Pulmonary artery endothelial cell (primary cell): ENCODE measurements around the gene ST6GALNAC6. TPM values are rescaled to one million over a fixed set of nuclear protein-coding genes. Genes with fewer than 3 reads are reported as not detected.
"Not testable (repeated sequence)": the region's sequence is repeated elsewhere in the genome, so short reads cannot be mapped to it uniquely, and the experiment has no call there.

Experiments
- DNase-seq: peaks from one replicate; pipeline ENCODE4 v3.0.0-alpha.2; 2011; ENCODE audit warnings: low read depth, low spot score
- total RNA-seq: library from RNA; depleted of rRNA; stranded (reverse); fragments of >200 nt; gene quantifications from 2 replicates; pipeline ENCODE4 v1.2.3, GENCODE V29; 2014

Gene ST6GALNAC6
- total RNA-seq, 1 donor from 2014 or later = 48.1 TPM

DNA sequence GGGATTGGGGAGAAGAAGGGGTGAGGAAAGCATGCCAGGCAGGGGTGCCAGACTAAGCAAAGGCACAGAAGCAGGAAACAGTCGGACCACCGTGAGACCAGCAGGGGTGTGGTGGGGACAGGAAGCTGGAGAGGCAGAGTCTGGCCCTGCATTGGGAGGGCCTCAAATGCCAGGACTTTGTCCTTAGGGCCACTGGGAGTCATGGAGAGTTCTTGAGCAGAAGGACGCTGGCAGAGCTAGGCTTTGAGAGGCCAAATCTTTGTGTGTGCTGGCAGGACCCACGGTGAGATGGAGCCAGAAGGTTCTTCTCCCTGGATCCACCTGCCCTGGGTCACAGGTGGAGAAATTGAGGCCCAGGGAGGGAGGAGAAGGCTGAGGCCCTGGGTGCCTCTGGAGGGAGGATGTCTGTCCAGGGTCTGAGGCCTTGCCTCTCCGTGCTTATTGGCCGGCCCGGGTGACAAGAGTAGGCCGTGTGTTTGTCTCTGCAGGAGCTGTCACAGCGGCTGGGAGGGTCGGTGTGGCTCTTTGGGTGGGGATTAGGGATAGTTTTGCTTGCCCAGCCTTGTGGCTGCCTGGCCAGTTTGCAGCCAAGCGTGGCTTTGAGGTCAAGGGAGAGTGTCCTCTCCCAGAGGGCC lies 43.2 kb downstream of the ST6GALNAC6 start:
- no peak for DNase-seq

- no peak for DNase-seq
Observed at GRCh38 chr9:127855522-127855921, 43.9 kb downstream of the ST6GALNAC6 start.

- DNase-seq = no peak
Observed at GRCh38 chr9:127854960-127855359, 44.4 kb downstream of the ST6GALNAC6 start.

DNA sequence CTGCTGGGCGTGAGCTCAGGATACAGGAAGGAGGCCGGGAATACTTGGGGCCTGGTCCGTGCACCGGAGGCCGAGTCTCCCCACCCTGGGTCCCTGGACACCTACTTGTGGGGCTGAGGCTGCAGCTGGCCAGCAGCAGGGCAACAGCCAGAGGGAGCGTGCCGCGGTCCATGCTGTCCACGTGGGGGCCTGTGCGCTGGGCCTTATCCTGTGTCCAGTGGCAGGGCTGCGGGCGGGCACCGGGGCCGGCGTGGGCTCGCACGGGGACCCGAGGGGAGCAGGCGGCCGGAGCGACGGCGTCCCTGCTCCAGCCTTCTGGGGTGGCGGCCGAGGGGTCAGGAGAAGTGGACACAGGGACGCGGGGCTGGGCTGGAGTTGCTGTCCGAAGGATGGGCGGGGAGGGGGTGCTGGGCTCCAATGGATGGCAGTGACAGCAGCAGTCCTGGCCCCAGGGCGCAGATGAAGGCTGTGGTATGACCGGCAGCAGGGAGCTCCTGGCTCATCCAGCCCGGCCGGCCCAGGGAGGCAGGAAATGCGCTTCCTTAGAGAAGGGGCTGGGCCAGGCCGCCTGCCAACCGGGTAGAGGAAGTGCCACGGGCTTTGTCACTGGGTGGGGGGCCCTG lies 45.1 kb downstream of the ST6GALNAC6 start, which contains the start of gene ENG:
ENG (minus strand) TSS at position 475 of the 623 bp plus-strand sequence; CDS start at position 172, 303 bp downstream.
- no peak for DNase-seq

- no peak for DNase-seq
Observed at GRCh38 chr9:127853312-127854183, 45.9 kb downstream of the ST6GALNAC6 start.

GRCh38 chr9:127852829-127853228 lies 46.6 kb downstream of the ST6GALNAC6 start:
- DNase-seq = no peak

DNA sequence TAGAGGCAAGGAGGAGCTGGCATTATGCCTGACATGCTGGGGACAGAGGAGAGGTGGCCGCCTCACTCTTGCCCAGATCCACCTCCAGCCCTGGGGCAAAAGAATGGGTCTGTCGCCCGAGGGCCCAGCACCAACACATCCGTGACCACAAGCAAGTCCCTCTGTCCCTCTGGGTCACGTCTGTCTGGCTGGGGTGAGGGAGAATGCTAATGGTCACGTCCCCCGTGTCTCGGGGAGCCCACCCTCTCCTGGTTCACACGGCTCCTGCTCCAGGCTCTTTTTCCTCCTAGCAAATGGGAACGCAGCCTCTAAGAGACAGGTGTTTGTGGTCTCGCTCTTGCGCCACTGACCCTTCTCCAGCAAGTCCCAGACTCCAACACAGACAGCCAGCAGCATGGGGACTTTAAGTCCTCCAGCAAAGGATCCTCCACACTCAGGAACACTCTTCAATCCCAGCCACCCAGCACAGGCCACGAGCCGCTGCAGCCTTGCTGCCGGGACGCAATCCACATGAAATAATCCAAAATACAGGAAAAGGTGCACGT lies 49.0 kb downstream of the ST6GALNAC6 start:
- no peak for DNase-seq

DNA sequence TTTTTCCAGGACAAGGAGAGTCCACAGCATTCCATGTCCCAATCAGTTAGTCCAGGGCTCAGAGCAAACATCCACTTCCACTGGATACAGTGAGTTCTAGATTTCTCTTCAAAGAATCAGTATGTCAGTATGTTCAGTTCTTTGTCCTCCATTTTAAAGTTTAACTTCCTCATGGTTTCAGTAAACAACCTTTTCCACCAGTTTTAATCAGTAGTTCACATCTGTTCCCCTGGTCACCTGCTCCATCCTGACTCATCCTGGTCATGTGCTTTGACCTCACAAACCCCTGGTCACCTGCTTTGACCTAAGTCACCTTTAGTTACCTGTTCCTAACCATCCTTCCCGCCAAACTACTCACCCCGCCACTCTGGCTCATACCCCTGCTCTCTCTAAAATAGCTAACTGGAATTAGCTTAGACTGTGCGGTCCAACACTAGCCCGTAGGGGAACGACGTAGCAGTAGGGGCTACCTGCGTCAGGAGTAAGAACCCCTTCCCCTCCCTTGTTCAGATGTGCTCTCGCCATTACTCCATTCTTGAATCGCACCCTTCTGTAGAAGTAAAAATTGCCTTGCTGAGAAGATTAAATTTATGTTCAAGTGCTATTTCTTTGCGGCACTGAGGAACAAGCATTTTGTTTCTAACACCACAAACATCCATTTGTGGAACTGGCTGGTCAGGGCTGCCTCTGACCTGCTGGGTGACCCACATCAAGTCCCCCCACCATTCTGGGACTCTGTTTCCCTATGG lies 50.5 kb downstream of the ST6GALNAC6 start:
- no peak for DNase-seq

DNA sequence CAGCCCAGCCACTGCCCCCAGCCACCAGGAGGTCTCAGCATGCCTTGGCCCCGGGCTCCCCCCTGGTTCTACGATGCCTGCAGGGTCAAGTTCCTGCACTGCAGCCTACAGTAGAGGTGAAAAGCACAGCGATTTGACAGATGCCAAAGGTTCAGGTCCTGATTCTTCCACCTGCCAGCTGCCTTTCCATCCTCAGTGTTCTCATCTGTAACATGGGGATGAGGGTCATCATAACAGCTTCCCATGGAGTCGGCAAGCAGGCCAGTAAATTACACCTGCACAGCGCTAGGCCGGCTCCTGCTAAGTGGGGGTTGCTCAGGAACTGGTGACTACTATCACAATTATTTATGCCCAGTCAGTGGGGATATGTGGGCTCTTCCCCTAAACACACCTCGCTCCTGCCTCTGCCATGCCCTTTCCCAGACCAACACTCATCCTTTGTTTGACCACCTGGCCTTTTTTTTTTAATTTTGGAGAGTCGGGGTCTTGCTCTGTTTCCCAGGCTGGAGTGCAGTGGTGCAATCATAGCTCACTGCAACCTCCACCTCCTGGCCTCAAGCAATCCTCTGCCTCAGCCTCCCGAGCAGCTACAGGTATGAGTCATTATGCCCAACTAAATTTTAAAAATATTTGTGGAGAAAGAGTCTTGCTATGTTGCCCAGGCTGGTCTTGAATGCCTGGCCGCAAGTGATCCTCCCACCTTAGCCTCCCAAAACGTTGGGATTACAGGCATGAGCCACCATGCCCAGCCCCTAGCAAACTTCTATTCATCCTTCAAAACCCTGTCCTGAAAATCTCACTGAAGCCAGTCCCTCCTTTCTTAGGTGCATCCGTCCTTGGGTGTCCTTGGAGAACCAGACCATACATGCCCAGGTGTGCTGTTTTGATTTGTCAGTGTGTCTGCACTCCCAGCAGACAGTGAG lies 51.3 kb downstream of the ST6GALNAC6 start:
- no peak for DNase-seq

DNA sequence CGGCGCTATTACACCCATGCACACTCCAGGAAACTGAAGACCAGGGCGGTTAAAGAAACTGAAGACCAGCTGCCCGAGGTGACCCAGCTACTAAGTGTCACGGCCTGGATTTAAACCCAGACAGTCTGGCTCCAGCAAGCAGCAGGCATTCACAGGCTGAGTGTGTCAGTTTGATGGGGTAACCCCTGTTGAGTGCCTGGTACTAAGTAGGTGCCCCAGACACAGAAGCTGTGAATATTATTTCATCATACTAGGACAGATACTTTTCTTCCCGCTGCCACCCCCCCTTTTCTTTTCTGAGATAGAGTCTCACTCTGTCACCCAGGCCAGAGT lies 52.3 kb downstream of the ST6GALNAC6 start:
- no peak for DNase-seq

GRCh38 chr9:127846443-127847177 lies 52.8 kb downstream of the ST6GALNAC6 start:
- DNase-seq = no peak

DNA sequence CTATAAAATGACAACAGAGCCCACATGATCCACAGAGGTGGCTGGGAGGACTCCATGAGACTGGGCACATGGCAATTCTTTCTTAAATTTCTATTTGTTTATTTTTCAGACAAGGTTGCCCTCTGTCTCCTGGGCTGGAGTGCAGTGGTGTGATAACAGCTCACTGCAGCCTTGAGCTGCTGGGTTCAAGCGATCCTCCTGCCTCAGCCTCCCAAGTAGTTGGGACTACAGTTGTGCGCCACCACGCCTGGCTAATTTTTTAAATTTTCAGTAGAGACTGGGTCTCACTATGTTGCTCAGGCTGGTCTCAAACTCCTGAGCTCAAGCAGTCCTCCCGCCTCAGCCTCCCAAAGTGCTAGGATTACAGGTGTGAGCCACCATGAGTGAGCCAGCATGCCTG lies 53.8 kb downstream of the ST6GALNAC6 start:
- not testable (repeated sequence) for DNase-seq

DNA sequence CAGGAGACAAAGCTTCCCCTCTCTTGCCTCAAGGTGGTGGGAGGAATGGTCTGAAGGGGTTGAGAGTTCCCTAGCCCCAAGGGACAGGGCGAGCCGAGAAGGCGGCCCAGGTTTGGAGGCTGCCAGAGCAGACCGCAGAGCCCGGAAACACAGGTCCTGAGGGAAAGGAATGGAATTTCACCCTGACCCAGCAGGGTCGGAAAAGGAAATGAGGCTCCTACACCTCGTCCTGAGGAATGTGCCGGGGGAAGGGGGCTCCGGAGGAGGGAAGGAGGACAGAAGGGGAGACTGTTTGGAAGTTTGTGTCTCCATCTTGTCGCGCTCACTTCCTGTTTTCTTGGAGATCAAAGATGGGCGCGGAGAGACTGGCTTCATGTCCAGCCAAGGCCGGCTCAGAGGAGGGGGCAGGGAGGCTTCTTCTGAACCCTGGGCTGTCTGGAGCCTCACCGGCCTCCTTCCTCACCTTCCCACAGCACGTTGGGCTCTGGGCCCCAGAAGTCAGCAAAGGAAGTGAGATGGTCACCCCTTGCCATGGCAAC lies 54.5 kb downstream of the ST6GALNAC6 start:
- peak; percentile 80 for DNase-seq

- DNase-seq = no peak
Observed at GRCh38 chr9:127841087-127841835, 58.1 kb downstream of the ST6GALNAC6 start.

DNA sequence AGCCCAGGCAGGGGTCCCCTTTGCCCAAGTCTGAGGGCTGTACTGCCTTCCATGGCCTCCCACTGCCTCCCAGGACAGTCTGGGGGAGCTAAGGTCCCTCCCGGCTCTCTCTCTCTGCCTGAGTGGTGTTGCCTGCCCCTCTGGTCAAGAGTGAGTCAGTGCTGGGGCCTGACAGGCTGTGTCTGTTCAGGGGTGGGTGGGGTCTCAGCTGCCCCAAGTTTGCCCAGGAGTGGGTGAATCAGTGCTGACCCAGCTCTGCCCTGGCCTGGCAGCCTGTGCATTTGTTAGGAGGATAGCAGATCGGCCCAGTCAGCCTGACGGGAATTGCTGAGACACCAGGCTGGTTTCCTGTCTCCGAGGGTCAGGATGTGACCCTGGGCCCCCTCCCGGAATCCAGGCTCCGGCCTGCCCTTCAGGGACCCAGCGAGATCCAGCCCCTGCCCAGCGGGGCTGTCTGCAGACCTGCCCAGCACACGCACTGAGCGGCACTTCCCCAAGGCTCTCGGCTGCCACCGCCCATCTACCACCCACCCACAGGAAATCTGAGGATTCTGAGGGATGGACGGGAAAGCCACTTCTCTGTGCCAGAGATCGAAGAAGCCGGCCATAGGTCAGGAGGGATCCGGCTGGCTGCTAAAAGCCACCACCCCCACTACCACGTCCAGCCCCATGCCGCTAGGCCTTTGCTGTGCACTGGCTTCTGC lies 60.9 kb downstream of the ST6GALNAC6 start:
- DNase-seq = peak; percentile 97

GRCh38 chr9:127837346-127837745 lies 62.1 kb downstream of the ST6GALNAC6 start:
- no peak for DNase-seq

DNA sequence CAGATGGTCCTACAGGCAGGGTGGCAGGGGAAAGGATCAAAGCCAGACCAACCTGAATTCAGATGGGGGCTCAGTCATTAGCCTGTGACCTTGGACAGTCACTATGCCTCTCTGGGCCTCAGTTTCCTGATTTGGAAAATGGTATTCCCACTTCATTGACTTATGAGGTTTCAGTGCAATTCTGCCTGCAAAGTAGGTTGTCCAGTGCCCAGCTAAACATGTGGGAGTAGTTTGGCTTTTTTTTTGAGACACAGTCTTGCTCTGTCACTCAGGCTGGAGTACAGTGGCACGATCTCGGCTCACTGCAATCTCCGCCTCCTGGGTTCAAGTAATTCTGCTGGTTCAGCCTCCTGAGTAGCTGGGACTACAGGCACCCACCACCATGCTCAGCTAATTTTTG lies 62.8 kb downstream of the ST6GALNAC6 start:
- DNase-seq = not testable (repeated sequence)

GRCh38 chr9:127835991-127836516 lies 63.3 kb downstream of the ST6GALNAC6 start:
- DNase-seq = no peak
